Tibial artery (tissue), 4 donors: ENCODE results near the gene PRKCQ.

Experiments
- DNase-seq, 2 donors: peaks; one replicate each; pipeline ENCODE4 v3.0.0-alpha.2; 2019
- H3K27ac ChIP-seq, 2 donors: fragments of 200-600 bp; sonication (generic) in 1 of 2; 1 replicate in 1 of 2; 2 replicates in 1 of 2; pipeline ENCODE4 v1.5.1; 2018 to 2019; ENCODE audit warnings: mild to moderate bottlenecking in 1 of 2
- H3K27me3 ChIP-seq, 2 donors: fragments of 200-600 bp; sonication (generic) in 1 of 2; one replicate each; pipeline versions ENCODE4 v1.5.1 to v1.6.0; 2016 to 2019
- H3K36me3 ChIP-seq, 3 donors: fragments of 200-600 bp; sonication (generic) in 2 of 3; one replicate each; pipeline ENCODE4 v1.5.1; 2016 to 2019; ENCODE audit warnings: mild to moderate bottlenecking in 2 of 3
- H3K4me1 ChIP-seq, 4 donors: fragments of 200-600 bp; sonication (generic) in 2 of 4; 1 replicate in 3 of 4; 2 replicates in 1 of 4; pipeline ENCODE4 v1.5.1; 2016 to 2019
- H3K4me3 ChIP-seq, 2 donors: fragments of 200-600 bp; sonication (generic) in 1 of 2; 1 replicate in 1 of 2; 2 replicates in 1 of 2; pipeline ENCODE4 v1.5.1; 2018 to 2019; ENCODE audit warnings: mild to moderate bottlenecking in 2 of 2
- H3K9me3 ChIP-seq, 3 donors: fragments of 200-600 bp; sonication (generic) in 1 of 3; one replicate each; pipeline ENCODE4 v1.5.1; 2016 to 2019
- intact Hi-C: fragments of 100-400 bp; cut with DNase I; formaldehyde crosslinking; loops from one replicate; pipeline ENCODE4 v1.15.0; 2023; ENCODE audit warnings: low total_unique reads
- TF ChIP-seq, protein P1 (sequence below), 2 experiments: fragments of 200-600 bp in 1 of 2; fragments of 450-650 bp in 1 of 2; IDR thresholded peaks; one replicate each; pipeline ENCODE4 v1.5.1; 2017 to 2019; ENCODE audit warnings: antibody characterized with exemption in 2 of 2, mild to moderate bottlenecking in 1 of 2, moderate library complexity in 1 of 2

The PRKCQ gene

DNA sequence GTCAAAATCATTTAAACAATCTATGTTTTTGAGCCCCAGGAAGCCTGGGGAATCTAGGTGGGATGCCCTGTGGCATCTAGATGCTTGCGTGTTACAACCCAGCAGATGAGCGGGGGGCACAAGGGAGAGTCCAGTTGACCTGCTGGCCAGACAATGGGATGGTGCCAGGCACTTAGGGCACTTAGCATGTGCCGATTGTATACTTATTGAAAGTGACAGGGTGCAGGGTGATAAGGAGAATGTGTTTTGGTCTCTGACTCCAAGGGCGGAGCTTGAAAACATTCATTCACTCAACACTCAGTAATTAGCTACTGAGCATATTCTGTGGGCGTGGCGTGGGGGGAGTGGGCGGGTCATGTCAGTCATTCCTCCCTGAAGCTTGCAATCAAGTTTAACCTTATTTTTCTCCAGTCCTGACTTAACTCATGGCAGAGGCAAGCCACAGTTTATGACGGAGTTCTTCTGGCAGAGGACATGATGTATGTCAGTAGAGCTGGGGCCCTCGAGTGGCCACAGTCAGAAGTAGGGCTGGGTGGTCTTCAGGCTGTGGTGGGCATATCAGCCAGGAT, 115.1 kb downstream of the PRKCQ start:
- H3K27me3 ChIP-seq = no peaks in the 10 kb centered on the region
- H3K27ac ChIP-seq = no peak overlapping the region
- H3K4me3 ChIP-seq = no peak overlapping the region
- intact Hi-C loops = no loop called here
- TF ChIP-seq, protein P1, sequence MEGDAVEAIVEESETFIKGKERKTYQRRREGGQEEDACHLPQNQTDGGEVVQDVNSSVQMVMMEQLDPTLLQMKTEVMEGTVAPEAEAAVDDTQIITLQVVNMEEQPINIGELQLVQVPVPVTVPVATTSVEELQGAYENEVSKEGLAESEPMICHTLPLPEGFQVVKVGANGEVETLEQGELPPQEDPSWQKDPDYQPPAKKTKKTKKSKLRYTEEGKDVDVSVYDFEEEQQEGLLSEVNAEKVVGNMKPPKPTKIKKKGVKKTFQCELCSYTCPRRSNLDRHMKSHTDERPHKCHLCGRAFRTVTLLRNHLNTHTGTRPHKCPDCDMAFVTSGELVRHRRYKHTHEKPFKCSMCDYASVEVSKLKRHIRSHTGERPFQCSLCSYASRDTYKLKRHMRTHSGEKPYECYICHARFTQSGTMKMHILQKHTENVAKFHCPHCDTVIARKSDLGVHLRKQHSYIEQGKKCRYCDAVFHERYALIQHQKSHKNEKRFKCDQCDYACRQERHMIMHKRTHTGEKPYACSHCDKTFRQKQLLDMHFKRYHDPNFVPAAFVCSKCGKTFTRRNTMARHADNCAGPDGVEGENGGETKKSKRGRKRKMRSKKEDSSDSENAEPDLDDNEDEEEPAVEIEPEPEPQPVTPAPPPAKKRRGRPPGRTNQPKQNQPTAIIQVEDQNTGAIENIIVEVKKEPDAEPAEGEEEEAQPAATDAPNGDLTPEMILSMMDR (IDR thresholded peaks at IDR 0.05) = no peak
- DNase-seq = no peak
- no peaks in the 10 kb centered on the region for H3K4me1 ChIP-seq
- no peaks in the 10 kb centered on the region for H3K9me3 ChIP-seq
- no peaks in the 10 kb centered on the region for H3K36me3 ChIP-seq

DNA sequence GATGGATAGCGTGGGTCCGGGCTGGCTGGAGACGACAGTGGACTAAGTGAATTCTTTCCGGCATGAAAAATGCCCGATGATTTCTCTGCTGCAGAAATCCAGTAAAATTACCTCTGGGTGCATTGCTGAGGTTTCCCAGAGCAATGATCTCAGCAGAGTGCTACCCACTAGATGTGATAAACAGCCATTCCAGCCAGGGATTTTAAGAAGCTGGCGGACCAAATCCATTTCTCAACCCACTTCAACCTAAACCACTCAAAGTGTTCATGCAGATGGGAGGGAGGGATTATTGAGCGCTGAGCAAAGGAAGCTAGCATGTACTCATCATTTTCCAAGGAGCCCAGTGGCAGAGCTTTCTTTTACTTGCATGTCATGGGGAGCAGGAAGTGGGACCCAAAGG, 116.7 kb downstream of the PRKCQ start:
- DNase-seq = no peak
- peaks cover 0 to 7% (median 0%) of the 10 kb centered on the region in 3 donors for H3K9me3 ChIP-seq
- H3K27ac ChIP-seq = no peak overlapping the region
- peaks cover 0 to 2% (median 0%) of the 10 kb centered on the region in 3 donors for H3K36me3 ChIP-seq
- intact Hi-C loops = no loop called here
- H3K4me1 ChIP-seq = no peaks in the 10 kb centered on the region
- TF ChIP-seq, protein P1 (IDR thresholded peaks at IDR 0.05) = no peak
- H3K27me3 ChIP-seq = no peaks in the 10 kb centered on the region
- no peak overlapping the region for H3K4me3 ChIP-seq

DNA sequence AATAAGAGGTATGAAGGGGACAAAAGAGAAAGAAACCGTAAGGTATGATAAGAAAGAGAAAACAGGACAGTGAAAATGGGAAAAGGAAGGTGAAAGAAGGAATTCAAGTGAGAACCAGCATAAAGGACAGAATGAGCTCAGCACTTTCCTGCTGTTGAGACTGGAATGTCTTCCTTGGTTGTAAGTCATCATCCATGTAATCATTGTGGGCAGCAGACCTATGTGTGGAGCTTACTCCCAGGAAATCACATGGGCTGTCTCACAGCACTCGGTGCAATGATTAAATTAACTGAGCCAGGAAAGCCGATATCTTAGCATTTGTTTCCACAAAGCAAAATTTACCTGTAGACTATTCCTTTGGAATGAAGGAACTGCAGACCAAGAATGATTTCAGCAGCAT, 118.1 kb downstream of the PRKCQ start:
- Histone ChIP-seq H3K9me3 (peaks cover 0 to 7% (median 0%) of the 10 kb centered on the region in 3 donors), H3K4me3 (no peak overlapping the region), H3K27ac (no peak overlapping the region), H3K4me1 (no peaks in the 10 kb centered on the region), H3K27me3 (no peaks in the 10 kb centered on the region), H3K36me3 (peaks cover 0 to 6% (median 0%) of the 10 kb centered on the region in 3 donors)
- TF ChIP-seq, protein P1 (IDR thresholded peaks at IDR 0.05) = no peak
- DNase-seq = no peak
- intact Hi-C loops = no loop called here

DNA sequence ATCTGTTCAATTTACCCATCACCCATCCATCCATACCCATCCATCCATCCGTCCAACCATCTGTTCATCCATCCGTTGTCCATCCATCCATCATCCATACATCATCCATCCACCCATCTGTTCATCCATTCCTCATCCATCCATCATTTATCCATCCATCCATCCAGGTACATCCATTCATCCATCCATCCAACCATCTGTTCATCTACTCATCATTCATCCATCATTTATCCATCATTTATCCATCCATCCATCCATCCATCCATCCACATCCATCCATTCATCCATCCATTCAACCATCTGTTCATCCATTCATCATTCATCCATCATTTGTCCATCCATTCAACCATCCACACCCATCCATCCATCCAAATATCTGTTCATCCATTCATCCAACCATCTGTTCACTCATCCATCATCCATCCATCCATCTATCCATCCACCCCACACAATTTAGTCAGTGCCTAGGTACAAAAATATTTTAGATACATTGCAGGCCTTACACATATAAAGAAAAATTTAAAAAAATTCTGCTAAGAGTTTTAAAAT, 119.1 kb downstream of the PRKCQ start:
- H3K36me3 ChIP-seq = peaks cover 0 to 6% (median 0%) of the 10 kb centered on the region in 3 donors
- intact Hi-C loops = no loop called here
- no peak for DNase-seq
- TF ChIP-seq, protein P1 (IDR thresholded peaks at IDR 0.05) = no peak
- H3K4me3 ChIP-seq = no peak overlapping the region
- H3K27ac ChIP-seq = no peak overlapping the region
- H3K27me3 ChIP-seq = no peaks in the 10 kb centered on the region
- no peaks in the 10 kb centered on the region for H3K4me1 ChIP-seq
- peaks cover 0 to 7% (median 5%) of the 10 kb centered on the region in 3 donors for H3K9me3 ChIP-seq

DNA sequence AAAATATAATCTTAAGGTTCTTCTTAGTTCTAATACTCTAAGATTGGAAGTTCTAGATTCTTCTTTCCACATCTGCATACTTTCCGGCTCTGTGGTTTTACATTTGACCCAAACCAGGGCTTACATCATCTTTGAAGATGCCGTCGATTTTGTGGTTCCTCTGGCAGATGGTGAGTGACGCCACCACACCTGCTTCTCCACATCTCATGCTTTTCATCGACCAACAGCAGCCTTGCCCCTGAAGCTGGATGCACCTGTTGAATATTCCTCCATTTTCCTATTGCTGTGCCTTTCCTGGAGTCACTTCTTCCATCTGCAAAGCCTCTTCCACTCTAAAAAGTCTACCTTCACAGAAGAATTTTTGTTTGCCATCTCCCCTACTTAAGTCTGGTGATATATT, 121.3 kb downstream of the PRKCQ start:
- TF ChIP-seq, protein P1 (IDR thresholded peaks at IDR 0.05) = no peak
- Histone ChIP-seq H3K27ac (no peak overlapping the region), H3K27me3 (no peaks in the 10 kb centered on the region), H3K36me3 (peaks cover 0 to 6% (median 0%) of the 10 kb centered on the region in 3 donors), H3K9me3 (peaks cover 0 to 7% (median 5%) of the 10 kb centered on the region in 3 donors), H3K4me1 (no peaks in the 10 kb centered on the region), H3K4me3 (no peak overlapping the region)
- DNase-seq = no peak
- intact Hi-C loops = no loop called here
